K562 (cell line): ENCODE data around the gene PHF21A. TPM values are rescaled to one million over a fixed set of nuclear protein-coding genes. Genes with fewer than 3 reads are reported as not detected.

Experiments used
- ATAC-seq: fragments of 200-7000 bp; cut with Tn5 transposase; 3 replicates; pipeline ENCODE4 v1.9.1; 2020; ENCODE audit warnings: moderate library complexity
- BruUV-seq: library from RNA; stranded (reverse); fragments of 400-500 nt; replicated peaks from 2 replicates; lab custom pipeline; 2021; lab: Mats Ljungman, UMichigan
- CTCF ChIA-PET: fragments of 300-600 bp; formaldehyde crosslinking; extraction: SDS; loops from one replicate; lab custom pipeline; 2021; ENCODE audit warnings: low intra/inter-chr PET ratio; lab: Yijun Ruan, JAX
- POLR2A ChIA-PET: fragments of 300-600, 350-650 bp; sonication (Branson Sonifier 250); formaldehyde crosslinking; extraction: SDS; loops from one replicate; lab custom pipeline; 2021; ENCODE audit warnings: antibody characterized with exemption, inconsistent platforms; lab: Yijun Ruan, JAX
- DNase-seq, 4 experiments: peaks; one replicate each; pipeline versions ENCODE4 v3.0.0 to v3.0.0-alpha.2; 2011 to 2018; ENCODE audit warnings: low spot score in 3 of 4, mixed read lengths in 3 of 4; ENCODE audit errors: extremely low read depth in 1 of 4
- FAIRE-seq: peaks from 2 replicates; lab custom pipeline; 2011; peaks lifted over from hg19 to GRCh38; lab: Jason Lieb, UNC
- H2AFZ ChIP-seq: 2 replicates; pipeline ENCODE4 v1.6.0; 2011; ENCODE audit warnings: low read depth, low read length, control low read depth, inconsistent platforms
- H3K27ac ChIP-seq: fragments of 200-600 bp; 3 replicates; pipeline ENCODE4 v1.8.0; 2011; ENCODE audit warnings: low read depth, mild to moderate bottlenecking, control low read depth, inconsistent platforms, low read length, moderate library complexity, mixed read lengths; ENCODE audit errors: extremely low read depth
- H3K27me3 ChIP-seq, 2 experiments: fragments of 300-600 bp in 1 of 2; 2 replicates in 1 of 2; 3 replicates in 1 of 2; pipeline versions ENCODE4 v1.6.0 to v1.8.0; 2011; ENCODE audit warnings: inconsistent platforms in 2 of 2, low read length in 2 of 2, mild to moderate bottlenecking in 1 of 2, mixed read lengths in 1 of 2, moderate library complexity in 1 of 2; ENCODE audit not compliant: control insufficient read depth in 2 of 2, insufficient read depth in 2 of 2
- H3K36me3 ChIP-seq: fragments of 300-600 bp; 3 replicates; pipeline ENCODE4 v1.8.0; 2011; ENCODE audit warnings: mild to moderate bottlenecking, low read length, inconsistent platforms; ENCODE audit not compliant: control insufficient read depth, insufficient read depth
- H3K4me1 ChIP-seq, 2 experiments: fragments of 200-600 bp in 1 of 2; replicated peaks in 1 of 2; 2 replicates in 1 of 2; 3 replicates in 1 of 2; pipeline versions ENCODE4 v1.5.1 to v1.8.0; 2011; ENCODE audit warnings: inconsistent platforms in 2 of 2, low read length in 2 of 2, mild to moderate bottlenecking in 1 of 2, mixed read lengths in 1 of 2, moderate library complexity in 1 of 2; ENCODE audit not compliant: control insufficient read depth in 2 of 2, insufficient read depth in 2 of 2
- H3K4me2 ChIP-seq: 2 replicates; pipeline ENCODE4 v1.6.1; 2011; ENCODE audit warnings: low read length, control low read depth, inconsistent platforms, mixed read lengths; ENCODE audit not compliant: insufficient read depth
- H3K4me3 ChIP-seq: fragments of 200-600 bp; sonication (generic), shearing (Covaris generic); 2 replicates; pipeline ENCODE4 v1.5.1; 2016; ENCODE audit warnings: control low read depth, inconsistent platforms
- H3K79me2 ChIP-seq: fragments of 200-600 bp; 3 replicates; pipeline ENCODE4 v1.8.0; 2011; ENCODE audit warnings: low read length, inconsistent platforms; ENCODE audit not compliant: control insufficient read depth, insufficient read depth
- H3K9ac ChIP-seq, 2 experiments: 2 replicates each; pipeline versions ENCODE4 v1.6.0 to v1.6.1; 2011; ENCODE audit warnings: low read depth in 2 of 2, low read length in 2 of 2, control low read depth in 1 of 2, inconsistent platforms in 1 of 2, mild to moderate bottlenecking in 1 of 2, mixed read lengths in 1 of 2; ENCODE audit not compliant: insufficient read depth in 1 of 2
- H3K9me1 ChIP-seq: one replicate; pipeline ENCODE4 v1.6.0; 2011; ENCODE audit warnings: inconsistent platforms, mild to moderate bottlenecking, low read length, moderate library complexity; ENCODE audit not compliant: control insufficient read depth, insufficient read depth
- H3K9me3 ChIP-seq: replicated peaks from 2 replicates; pipeline ENCODE4 v1.5.1; 2011; ENCODE audit warnings: low read depth, low read length, inconsistent platforms; ENCODE audit not compliant: control insufficient read depth, insufficient read depth
- H4K20me1 ChIP-seq: replicated peaks from 2 replicates; pipeline ENCODE4 v1.6.1; 2011; ENCODE audit warnings: low read length, inconsistent platforms, mixed read lengths; ENCODE audit not compliant: control insufficient read depth, insufficient read depth
- BRCA1 ChIP-seq, 2 experiments: fragments of 450-650 bp in 1 of 2; sonication (generic) in 1 of 2; formaldehyde crosslinking in 1 of 2; IDR thresholded peaks; 2 replicates each; pipeline versions ENCODE4 v1.5.0 to v1.6.1; 2017 to 2020; ENCODE audit warnings: mild to moderate bottlenecking in 1 of 2, missing genetic modification reagents in 1 of 2
- CBFA2T3 ChIP-seq: fragments of 450-650 bp; IDR thresholded peaks from 2 replicates; pipeline ENCODE4 v1.6.1; 2017
- CBX1 ChIP-seq: sonication (generic); IDR thresholded peaks from 2 replicates; pipeline ENCODE4 v1.6.1; 2016; ENCODE audit warnings: antibody characterized with exemption, low read depth, mild to moderate bottlenecking
- ELF1 ChIP-seq: fragments of 200-800 bp; sonication (Bioruptor generic); IDR thresholded peaks from 2 replicates; pipeline ENCODE4 v1.6.1; 2016; ENCODE audit warnings: missing genetic modification characterization, missing compliant biosample characterization
- ETV5 ChIP-seq: sonication (generic); formaldehyde crosslinking; IDR thresholded peaks from 2 replicates; pipeline ENCODE4 v1.4.0; 2020; ENCODE audit warnings: low read depth, mild to moderate bottlenecking, missing genetic modification reagents
- ID3 ChIP-seq, 2 experiments: fragments of 250-450 bp in 1 of 2; fragments of 450-650 bp in 1 of 2; sonication (Bioruptor Pico) in 1 of 2; IDR thresholded peaks; 2 replicates each; pipeline versions ENCODE4 v1.6.1 to v1.8.0; 2016 to 2021; ENCODE audit warnings: mild to moderate bottlenecking in 2 of 2, moderate library complexity in 2 of 2, missing compliant biosample characterization in 1 of 2, missing genetic modification characterization in 1 of 2
- MXD1 ChIP-seq: fragments of 250-450 bp; sonication (Bioruptor Pico); IDR thresholded peaks from 2 replicates; pipeline ENCODE4 v1.8.0; 2021; ENCODE audit warnings: borderline replicate concordance, mild to moderate bottlenecking, moderate library complexity; ENCODE audit not compliant: poor library complexity, severe bottlenecking
- SIRT6 ChIP-seq: IDR thresholded peaks from one replicate; pipeline ENCODE4 v1.6.1; 2012; ENCODE audit warnings: low read depth, mild to moderate bottlenecking, control low read depth, inconsistent platforms, low read length, moderate library complexity
- TCF3 ChIP-seq: sonication (generic); formaldehyde crosslinking; IDR thresholded peaks from 2 replicates; pipeline ENCODE4 v1.4.0; 2020; ENCODE audit warnings: mild to moderate bottlenecking, missing genetic modification reagents
- TEAD4 ChIP-seq, 2 experiments: sonication (generic) in 1 of 2; formaldehyde crosslinking in 1 of 2; IDR thresholded peaks; 2 replicates each; pipeline versions ENCODE4 v1.6.1 to v1.8.0; 2012 to 2022; ENCODE audit warnings: borderline replicate concordance in 1 of 2, inconsistent platforms in 1 of 2, low read length in 1 of 2, mild to moderate bottlenecking in 1 of 2, missing genetic modification reagents in 1 of 2
- USF2 ChIP-seq: sonication (generic); formaldehyde crosslinking; IDR thresholded peaks from 2 replicates; pipeline ENCODE4 v1.5.0; 2020; ENCODE audit warnings: missing genetic modification reagents
- ZNF655 ChIP-seq: fragments of 250-450 bp; sonication (Bioruptor Pico); IDR thresholded peaks from 2 replicates; pipeline ENCODE4 v1.5.0; 2021
- ZNF780A ChIP-seq: fragments of 250-450 bp; sonication (Bioruptor Pico); IDR thresholded peaks from 2 replicates; pipeline ENCODE4 v1.5.0; 2021; ENCODE audit warnings: mild to moderate bottlenecking
- WGBS: fragments of 100-300 bp; shearing (Covaris generic); methylation state at CpG from one replicate; pipeline ENCODE4 v1.1.6; 2016; ENCODE audit warnings: low coverage, mixed read lengths; ENCODE audit not compliant: insufficient coverage; ENCODE audit errors: missing lambda C conversion rate; 5-methylcytosine and 5-hydroxymethylcytosine counted together
- in situ Hi-C: fragments of 300-500 bp; cut with MboI; formaldehyde crosslinking; loops from 4 replicates; pipeline ENCODE4 v1.15.0; 2018; ENCODE audit warnings: inconsistent platforms, mixed read lengths
- intact Hi-C: fragments of 100-400 bp; cut with micrococcal nuclease; formaldehyde crosslinking; loops from 2 replicates; pipeline ENCODE4 v1.14.2; 2022
- polyA plus RNA-seq, 8 experiments: library from polyadenylated mRNA; depleted of rRNA in 4 of 8; stranded (reverse) in 5 of 8; unstranded in 3 of 8; fragments of >200 nt; fragmentation: Nextera tagmentation in 2 of 8; fragmentation: Illumina TruSeq in 1 of 8; extraction: Ambion mirVana in 2 of 8; extraction: Trizol in 1 of 8; gene quantifications; 2 replicates each; pipeline versions ENCODE4 v1.2.1 to v1.2.3, GENCODE V29; 2011 to 2014; ENCODE audit warnings: inconsistent platforms in 1 of 8, missing spikeins in 1 of 8
- total RNA-seq, 7 experiments: library from RNA; depleted of rRNA in 6 of 7; stranded (reverse); fragments of >200 nt in 6 of 7; fragmentation: Illumina TruSeq in 2 of 7; extraction: Trizol in 2 of 7; gene quantifications; 2 replicates each; pipeline versions ENCODE4 v1.2.1 to v1.2.3, GENCODE V29; 2011 to 2021; ENCODE audit warnings: low replicate concordance in 1 of 7

The PHF21A gene
- total and polyA plus RNA-seq, 9 of the 15 experiments (the other 6 are each of a cell fraction or from before 2014, with no cell fraction given), result 1.5 to 32.4 (median 10.7) TPM

GRCh38 chr11:46072172-46072964, 48.9 kb downstream of the PHF21A start:
- Histone ChIP-seq H2AFZ (peak overlapping the region; percentile 35), H3K9ac (peak overlapping the region in 1 of 2 experiments; percentile 62; a peak in 2 of 4 replicates), H4K20me1 (no peaks in the 10 kb centered on the region), H3K9me3 (no peaks in the 10 kb centered on the region), H3K27ac (peak overlapping the region; percentile 26), H3K4me1 (peaks cover 6 to 15% of the 10 kb centered on the region in 2 experiments; a peak in 3 of 5 replicates), H3K4me2 (peak overlapping the region; percentile 53), H3K36me3 (0 out of 3 replicates have a peak, but pooled peaks cover 5% of the 10 kb centered on the region), H3K27me3 (no peaks in the 10 kb centered on the region), H3K79me2 (no peaks in the 10 kb centered on the region), H3K9me1 (no peaks in the 10 kb centered on the region), H3K4me3 (no peak overlapping the region)
- intact Hi-C loops (no loop called here), in situ Hi-C loops (no loop called here)
- ATAC-seq (peak; percentile 66), FAIRE-seq (peak; percentile 78), DNase-seq (peak in 2 of 4 experiments; percentile 22 to 67)
- 15% methylated on average over 4 of the region's 4 CpGs for WGBS
- BruUV-seq, result no TSS peak
- ChIA-PET POLR2A (interaction anchor here (0.6 to 1.5 kb wide), 4 partner anchors 13 to 979 kb away, joined by 3 to 4 read pairs (median 3); no protein-coding TSS in a partner anchor), CTCF (no interaction called here)
- no peak for TF ChIP-seq ZNF655 (CRISPR knock-in tag)
- peak; percentile 25; the same call in 1 of the 2 replicates for TF ChIP-seq TCF3 (CRISPR knock-in tag)
- no peak for TF ChIP-seq BRCA1 (IDR thresholded peaks at IDR 0.05)
- TF ChIP-seq BRCA1 (CRISPR knock-in tag; IDR thresholded peaks at IDR 0.05), result no peak
- peak; percentile 6; the same call in 1 of the 2 replicates for TF ChIP-seq USF2 (CRISPR knock-in tag)
- TF ChIP-seq ID3 (CRISPR knock-in tag; IDR thresholded peaks at IDR 0.05), result no peak
- TF ChIP-seq ID3 (tag; IDR thresholded peaks at IDR 0.05), result peak; percentile 40; the same call in 1 of the 2 replicates
- TF ChIP-seq ETV5, result no peak
- TF ChIP-seq CBFA2T3, result peak; percentile 30; the same call in 1 of the 2 replicates
- TF ChIP-seq ZNF780A, result no peak
- TF ChIP-seq SIRT6, result no peak
- TF ChIP-seq MXD1 (CRISPR knock-in tag), result no peak
- no peak for TF ChIP-seq TEAD4 (IDR thresholded peaks at IDR 0.05; ENCODE audit: low read length)
- no peak for TF ChIP-seq TEAD4 (CRISPR knock-in tag; IDR thresholded peaks at IDR 0.05; ENCODE audit: borderline replicate concordance)
- no peak for TF ChIP-seq CBX1
- no peak for TF ChIP-seq ELF1 (tag)
